ENCODE results near the gene RPTOR.

The RPTOR gene

DNA sequence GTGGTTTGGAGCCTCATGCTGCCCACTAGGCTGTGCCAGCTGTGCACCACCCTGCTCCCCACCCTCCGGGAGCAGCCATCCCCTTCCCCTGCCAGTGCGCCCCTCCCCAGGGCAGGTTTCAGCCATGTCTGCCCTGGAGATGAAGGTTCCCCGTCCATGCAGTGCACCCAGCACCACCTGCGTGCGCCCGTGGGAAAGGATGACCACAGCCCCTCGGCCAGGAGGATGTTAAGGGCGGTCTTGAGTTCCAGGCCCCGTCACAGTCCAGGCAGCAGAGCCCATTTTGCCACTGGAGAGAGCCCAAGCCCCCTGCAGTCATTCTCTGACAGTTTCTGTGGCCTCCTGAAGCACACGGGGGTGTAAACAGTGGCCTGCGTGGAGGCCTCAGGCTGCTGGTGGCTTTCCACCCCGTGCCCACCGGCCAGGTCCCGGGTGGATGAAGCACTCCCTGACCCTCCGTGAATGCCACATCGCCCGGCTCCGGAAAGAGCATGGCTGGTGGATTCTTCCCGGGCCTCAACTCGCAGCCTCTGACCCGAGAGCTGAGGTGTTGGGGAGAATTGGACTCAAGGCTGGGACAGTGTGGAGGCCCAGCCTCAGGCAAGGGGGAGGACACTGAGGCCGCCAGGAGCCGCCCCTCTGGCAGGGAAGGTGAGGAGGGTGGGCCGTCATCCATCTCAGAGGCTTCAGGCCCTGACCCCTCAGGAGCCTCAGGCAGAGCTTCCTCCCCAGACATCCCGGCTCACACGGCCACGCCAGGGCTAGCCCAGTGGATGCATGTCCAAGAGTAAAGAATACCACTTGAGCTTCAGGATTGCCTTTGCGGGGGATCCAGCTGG is 377.3 kb downstream of the RPTOR start:
- DNase-seq, result no peak

DNA sequence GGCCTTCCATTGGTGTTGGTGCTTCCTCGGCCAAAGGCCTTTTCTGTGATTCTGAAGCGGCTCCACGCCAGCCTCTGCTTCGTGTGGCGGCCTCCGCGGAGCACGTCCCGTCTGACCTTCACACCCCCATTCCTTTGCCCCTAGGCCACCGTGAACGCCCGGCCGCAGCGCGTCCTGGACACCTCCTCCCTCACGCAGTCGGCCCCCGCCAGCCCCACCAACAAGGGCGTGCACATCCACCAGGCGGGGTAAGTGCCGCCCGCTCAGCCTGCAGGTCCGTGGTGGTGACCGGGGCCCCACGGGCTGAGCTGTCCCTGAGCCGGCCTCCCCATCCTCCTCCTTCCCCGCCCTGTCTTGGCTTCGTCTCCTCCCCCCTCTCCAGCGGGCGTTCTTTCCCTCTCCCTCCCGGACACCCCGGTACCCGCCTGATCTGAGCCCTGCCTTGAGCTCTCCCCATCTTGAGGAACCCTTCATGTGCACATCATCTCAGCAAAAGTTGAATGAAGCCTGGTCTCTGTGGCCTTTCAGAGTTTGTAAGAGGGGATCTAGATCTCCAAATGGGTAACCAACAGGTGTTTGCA is 378.0 kb downstream of the RPTOR start:
- DNase-seq, result no peak

DNA sequence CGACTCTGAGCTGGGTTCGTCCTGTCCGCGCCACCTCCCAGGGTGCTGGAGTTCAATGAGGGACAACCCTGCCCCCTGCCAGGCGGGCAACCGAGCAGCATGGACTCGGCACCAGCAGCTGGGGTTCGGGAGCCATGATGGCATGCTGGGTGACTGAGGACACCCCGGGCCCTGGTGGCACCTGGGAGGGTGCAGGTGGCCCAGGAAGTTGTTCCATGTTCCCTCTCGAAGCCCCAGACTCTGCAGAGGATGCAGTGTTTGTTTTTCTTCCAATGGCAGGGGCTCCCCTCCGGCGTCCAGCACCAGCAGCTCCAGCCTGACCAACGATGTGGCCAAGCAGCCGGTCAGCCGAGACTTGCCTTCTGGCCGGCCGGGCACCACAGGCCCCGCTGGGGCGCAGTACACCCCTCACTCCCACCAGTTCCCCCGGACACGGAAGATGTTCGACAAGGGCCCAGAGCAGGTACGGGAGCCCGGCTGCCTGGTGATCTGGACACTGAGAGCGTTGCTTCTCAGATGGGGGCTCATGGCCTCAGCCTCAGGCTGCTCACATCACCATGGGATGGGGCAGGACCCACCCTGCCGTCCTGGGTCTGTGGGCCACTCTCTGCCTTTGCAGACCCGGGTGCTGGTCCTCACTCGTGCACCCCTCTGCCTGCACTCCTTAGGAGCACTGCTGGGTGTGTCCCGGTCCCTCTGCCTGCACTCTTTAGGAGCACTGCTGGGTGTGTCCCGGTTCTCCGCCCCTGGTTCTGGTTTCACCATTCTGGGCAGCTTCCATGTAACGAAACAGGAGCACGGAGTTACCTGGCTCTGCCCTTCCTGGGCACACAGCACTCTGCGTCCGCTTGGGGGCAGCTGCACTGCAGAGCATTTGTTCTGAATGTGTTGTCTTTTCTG is 378.8 kb downstream of the RPTOR start:
- no peak for DNase-seq

DNA sequence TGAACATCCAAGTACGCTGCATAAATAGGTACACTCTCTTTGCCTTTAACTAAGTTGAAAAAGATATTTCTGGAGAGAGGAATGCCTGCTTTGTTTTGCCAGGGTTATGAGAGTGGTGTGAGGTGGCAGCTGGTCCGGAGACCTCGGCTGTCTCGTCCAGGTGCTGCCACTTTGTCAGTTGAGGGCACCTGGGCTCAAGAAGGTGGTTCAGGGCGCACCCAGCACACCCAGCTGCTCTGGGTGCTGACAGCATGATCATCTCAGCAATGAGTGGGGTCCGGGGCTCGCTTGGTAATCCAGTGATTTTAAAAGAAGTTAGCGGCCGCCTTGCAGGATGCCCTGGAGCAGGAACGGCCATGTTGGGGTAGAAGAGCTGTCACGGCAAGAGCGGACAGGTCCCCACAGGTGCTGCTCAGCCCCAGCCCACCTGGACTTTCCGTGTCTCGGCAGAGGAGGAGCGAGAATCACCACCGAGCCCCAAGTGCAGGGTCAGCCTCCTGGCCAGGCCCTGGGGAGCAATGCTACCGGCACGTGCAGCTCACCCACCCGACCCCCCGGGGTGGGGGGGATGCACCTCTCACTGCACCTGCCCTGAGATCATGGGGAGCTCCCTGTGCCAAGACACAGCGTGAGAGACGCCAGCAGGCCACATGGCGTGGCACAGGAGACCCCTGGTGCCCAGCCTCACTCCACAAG is 379.6 kb downstream of the RPTOR start:
- no peak for DNase-seq

DNA sequence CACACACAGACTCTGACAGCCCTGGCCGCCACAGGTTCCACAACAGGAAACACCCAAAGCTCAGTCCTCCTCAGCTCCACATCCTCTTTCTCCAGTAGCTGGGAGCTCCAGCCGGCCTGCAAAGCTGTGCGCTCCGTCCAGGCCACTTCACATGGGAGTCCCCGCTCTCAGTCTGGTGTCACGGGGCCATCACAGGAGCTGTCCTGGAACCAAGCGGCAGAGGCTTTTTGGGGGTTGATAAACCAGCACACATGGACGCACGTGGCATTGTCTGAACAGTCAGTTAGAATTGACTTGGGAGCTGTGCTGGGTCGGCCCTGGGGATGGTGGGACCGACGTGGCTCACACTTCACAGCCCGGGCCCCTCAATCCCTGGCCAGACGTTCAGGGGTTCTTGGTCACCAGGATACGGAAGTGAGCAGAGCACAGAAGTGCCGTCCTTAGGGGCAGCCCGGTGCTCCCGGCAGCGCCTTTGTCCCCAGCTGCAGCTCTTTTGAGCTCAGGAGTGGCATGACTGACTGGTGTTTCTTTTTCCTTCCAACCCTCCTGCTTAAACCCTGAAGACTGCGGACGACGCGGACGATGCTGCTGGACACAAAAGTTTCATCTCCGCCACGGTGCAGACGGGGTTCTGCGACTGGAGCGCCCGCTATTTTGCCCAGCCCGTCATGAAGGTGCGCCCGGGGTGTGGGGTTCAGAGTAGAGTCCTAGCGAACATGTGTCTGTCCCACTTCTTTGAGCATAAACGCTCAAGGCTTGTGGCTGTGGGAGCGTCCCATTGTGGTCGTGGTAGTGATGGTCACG is 380.4 kb downstream of the RPTOR start:
- no peak for DNase-seq

DNA sequence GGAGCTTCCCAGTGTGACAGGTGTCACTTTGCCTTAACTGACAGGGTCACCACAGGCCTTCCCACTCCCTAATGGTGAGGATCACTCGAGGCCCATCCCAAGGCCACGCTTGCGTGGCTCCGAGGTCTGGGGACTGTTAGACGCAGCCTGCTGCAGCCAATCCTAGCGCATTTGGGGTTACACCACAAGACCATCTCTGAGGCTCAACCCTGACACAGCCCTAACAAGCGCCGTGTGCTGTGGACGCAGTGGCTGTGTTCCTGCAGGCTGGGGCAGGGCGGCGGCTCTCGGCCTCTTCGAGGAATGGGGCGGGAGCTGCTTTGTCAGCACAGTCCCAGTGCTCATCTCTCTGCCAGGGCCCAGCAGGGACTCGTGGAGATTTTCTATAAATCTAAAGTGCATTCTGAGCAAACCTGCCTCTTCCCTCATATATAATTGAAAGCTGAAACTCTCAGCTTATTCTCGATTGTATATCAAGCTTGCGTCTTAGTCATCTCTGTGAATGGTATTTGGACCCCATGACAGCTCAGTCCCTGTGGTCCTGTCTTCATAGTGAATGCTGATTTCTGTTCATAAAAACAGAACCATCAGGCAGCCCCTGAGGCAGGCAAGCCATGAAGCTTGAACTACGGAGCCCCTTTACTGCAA is 381.2 kb downstream of the RPTOR start:
- peak in 1 of 3 experiments; percentile 15 for DNase-seq

DNA sequence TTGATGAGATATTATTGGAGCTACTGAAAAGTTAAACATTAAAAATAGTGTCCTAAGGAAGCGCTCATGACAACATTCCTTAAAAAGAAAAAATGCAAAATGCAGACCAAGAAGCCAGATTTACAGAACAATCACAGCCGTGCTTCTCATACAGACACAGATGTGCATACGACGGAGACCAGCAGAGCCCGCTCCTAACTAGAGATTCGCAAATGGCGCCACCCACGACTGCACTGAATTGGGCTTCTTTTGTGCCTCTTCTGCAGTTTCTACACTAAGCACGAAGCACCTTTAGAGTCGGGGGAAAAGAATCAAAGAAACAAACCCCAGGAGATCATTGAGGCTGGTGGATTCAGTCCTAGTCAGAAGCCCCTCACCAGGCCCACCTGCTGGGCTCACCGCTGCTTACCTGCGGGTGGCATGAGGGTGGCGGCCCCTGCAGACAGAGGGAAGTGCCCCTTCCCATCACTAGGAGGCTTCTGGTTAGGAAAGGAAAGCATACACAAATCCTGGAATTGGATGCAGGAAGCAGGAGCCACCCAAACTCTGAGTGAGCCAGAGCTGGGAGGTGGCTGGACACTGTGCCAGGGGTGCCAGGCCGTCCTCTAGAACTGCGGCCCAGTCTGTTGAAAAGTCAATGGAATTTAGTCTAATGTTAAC is 382.1 kb downstream of the RPTOR start:
- no peak for DNase-seq

DNA sequence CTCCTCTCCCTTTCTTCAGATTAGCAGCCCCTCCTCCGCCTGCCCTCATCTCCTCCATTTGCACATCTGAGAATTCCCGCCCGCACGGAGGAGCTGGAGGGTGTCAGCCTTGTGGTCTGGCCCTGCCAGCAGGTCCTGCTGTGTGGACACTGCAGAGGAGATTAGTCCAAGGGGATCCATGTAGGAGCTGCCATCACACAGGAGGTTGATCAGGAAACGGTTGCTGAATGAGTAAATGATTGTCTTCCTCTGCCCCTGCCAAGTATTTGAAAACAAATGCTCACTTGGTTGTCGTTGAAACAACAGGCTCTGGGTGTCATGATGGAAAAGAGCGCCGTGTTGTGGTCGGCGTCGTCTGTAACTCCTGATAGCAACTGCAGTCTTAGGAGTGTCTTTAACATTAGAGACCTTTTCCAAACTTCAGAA is 383.2 kb downstream of the RPTOR start:
- DNase-seq, result no peak

DNA sequence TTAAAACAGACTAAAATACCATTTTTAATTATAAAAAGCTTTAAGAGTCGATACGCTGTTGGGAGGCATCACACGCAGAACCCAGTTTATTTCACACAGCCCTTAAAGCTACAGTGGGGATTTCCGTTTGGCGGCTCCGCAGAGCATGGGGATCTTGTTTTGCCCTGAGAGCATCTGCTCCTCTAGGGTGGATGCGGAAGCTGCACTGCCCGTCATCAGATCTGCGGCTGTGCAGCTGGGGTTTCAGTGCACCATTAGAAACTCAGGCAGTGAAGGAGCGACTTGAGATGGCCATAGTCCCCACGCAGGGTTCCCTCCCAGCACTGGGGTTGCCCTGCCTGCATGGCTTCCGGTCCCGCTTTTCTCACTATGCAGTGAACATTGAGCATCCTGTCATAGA is 384.8 kb downstream of the RPTOR start:
- no peak for DNase-seq

DNA sequence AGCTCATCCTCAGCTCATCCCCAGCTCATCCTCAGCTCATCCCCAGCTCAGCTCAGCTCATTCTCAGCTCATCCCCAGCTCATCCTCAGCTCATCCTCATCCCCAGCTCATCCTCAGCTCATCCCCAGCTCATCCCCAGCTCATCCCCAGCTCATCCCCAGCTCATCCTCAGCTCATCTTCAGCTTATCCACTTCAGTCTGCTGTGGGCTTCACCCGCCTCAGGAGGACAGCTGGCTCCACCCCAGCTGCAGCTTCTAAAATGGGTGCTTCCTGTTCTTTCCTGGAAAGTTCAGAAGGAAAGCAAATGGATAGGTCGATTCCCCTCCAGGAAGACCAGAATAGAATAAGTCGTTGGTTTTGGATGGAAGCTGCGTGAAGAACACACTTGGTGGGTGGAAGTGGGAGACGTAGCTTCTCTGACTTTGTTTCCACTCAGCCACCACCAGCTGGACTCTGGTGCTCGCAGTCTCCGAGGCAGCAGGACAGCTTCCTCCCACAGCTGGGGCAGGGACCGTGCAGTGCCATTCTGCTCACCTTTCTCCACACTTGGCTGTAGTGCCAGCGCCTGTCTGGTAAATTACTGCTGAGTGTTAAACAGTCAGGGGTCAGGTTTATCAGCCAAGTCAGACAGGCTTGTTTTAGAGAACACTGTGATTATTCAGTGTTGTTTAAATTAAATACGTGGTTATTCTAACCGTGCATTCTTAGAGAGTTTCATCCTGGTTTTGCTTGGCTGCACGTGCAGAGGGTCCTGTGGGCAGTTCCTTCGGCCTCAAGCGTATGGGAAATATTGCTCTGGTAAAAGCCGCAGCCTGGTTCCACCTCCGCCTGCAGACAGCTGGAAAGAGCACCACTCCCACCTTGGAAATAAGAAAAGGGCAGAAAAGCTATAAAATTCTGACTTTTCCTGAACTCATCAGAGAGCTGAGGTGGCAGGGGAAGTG is 386.0 kb downstream of the RPTOR start:
- no peak for DNase-seq

DNA sequence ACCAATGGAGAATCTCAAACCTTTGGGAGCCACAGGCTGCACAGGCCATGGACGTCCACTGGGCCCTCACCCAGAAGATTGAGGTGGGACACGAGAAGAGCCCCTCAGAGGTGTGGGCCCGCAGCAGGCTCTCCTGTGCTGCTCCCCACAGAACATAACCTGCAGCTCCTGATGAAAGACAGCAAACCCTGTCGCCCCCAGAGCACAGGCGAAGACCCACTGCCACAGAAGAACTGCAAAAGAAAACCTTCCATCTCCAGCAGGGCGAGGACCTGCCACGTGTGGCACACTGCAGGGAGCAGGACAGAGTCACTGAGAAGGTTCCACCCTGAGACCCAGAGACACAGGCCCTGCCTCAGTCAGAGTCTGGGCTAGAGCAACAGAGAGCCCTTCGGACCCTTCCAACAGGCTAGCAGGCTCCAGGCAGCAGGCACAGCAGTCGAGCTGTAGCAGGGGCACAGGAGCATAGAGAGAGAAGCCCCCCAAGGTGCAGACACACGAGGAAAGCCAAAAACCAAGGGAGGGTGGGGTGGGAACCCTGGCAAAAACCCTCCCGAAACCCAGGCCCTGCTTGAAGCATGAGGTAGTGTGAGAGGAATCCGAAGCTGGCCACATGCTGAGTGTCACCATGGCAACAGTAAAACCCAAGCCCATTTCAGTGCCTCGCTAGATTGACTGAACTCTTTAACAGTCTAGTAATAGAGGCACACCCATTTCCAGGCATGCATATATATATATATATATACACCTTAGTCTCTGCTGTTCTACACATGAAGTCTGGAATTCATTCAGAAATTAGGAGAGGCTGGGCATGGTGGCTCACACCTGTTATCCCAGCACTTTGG is 387.0 kb downstream of the RPTOR start:
- DNase-seq, result peak; percentile 20 to 69 (median 61)

DNA sequence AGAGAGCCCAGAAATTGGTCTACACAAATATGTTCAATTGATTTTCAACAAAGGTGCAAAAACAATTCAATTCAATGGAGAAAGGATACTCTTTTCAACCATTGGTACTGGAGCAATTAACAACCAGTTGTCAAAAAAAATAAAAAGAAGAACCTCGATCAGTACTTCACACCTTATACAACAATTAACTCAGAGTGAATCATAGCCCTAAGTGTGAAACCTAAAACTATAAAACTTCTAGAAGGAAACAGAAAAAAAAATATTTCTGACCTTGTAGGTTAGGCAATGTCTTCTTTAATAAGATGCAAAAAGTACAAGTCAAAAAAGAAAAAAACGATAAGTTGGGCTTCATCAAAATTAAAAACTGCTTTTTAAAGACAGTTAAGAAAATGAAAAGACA is 390.9 kb downstream of the RPTOR start:
- no peak for DNase-seq

DNA sequence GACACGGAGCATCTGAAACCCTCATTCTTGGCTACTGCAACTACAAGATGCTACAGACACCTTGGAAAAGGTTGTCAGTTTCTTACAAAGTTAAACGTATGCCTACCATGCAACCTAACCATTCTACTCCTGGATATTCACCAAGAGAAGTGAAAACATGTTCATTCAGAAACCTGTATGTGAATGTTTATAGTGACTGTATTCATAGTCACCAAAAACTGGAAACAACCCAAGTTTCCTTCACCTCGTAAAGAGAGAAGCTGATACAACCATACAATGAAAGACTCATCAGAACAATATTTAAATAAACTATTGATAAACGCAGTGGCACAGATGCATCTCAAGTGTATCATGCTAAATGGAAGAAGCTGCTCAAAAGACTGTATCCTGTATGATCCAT is 391.6 kb downstream of the RPTOR start:
- DNase-seq, result no peak

DNA sequence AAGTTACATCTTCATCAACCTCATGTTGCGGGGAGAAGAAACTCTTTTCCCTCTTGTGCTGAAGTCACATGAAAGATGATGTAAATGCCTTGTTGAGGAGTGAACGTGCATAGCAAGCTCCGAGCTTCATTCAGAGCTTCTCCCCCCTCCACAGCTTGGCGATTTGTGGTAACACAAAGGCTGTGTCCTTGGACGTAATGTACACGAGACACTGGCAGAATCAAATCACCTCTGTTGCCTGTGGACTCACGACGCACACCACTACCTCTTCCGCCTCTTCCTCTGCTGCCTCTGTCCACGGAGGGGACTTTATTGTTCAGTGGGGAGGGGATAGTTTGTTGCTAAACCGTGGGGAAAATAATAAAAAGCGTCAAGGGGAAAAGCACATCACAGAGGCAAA is 392.1 kb downstream of the RPTOR start:
- no peak for DNase-seq

DNA sequence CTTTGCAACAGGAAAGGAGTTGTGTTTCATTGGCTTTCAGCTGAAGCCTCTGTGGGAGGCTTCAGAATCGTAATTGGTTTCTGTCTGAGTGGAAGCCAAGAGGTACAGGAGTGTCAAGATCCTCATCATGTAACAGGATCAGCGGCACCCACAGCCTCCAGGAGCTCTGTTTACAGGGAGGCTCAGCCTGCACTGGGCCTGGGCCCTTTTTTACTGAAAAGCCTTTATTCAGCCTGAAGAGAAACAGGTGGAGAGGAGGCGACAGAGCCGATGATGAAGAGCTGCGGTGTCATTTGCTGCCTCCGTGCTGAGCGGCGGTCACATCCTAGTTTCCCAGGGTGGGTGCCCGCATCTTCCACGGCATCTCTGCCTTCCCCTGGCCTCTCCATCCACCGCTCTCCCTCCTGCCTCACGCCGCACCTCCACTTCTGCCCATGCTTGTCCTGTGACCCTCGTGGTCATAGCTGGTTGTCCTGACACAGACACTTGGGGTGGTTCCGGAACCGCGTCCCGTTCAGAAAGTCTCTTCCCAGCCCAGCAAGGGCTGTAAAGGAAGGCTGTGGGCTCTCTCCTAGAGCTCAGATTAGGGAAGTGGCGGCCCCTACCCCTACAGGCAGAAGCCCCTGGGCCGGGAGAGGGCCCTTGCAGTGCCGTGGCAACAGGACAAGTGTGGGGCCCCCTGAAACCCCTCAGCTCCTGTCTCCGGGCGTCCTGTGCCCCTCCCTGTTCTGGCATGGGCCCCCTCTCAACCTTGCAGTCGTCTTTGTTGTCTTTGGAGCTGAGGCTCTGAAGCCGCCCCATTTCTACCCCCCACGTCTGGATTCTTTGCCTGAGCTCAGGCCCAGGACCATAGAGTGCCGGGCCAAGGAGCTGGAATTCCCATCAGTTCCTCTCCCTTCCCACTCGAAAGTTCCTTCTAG is 393.1 kb downstream of the RPTOR start:
- peak in 2 of 3 experiments; percentile 2 to 22 for DNase-seq

DNA sequence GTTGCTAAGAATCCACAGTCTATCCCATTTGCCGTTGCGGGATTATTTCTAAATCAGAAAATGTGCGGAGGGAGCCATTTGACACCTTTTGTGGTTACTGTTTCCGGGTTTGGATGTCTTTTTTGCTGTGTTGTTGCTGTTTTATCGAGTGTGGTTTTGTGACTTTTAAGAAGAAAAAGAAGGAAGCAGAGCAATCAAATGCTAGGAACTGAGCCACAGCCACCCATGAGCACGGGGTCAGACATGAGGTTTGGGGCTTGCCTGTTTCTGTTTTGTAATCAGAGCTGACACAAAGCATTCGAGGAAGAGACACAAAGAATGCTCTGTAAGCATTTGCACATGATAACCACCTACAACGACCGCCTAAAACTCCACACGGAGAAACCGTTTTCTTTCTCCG is 393.9 kb downstream of the RPTOR start:
- no peak for DNase-seq

All from NCI-H1417 (cell line).